Osteoblast (primary cell): ENCODE data around the gene PTPRB. TPM values are rescaled to one million over a fixed set of nuclear protein-coding genes. Genes with fewer than 3 reads are reported as not detected.

Experiments
- DNase-seq: peaks from one replicate; pipeline ENCODE4 v3.0.0; 2011; ENCODE audit warnings: low spot score, mixed read lengths; ENCODE audit not compliant: insufficient read length; ENCODE audit errors: missing footprints
- H2AFZ ChIP-seq: 2 replicates; pipeline ENCODE4 v1.6.0; 2011; ENCODE audit warnings: mild to moderate bottlenecking, low read length
- H3K27ac ChIP-seq: 2 replicates; pipeline ENCODE4 v1.5.1; 2011; ENCODE audit warnings: mild to moderate bottlenecking, low read depth, low read length, moderate library complexity
- H3K27me3 ChIP-seq: 2 replicates; pipeline ENCODE4 v1.6.0; 2012; ENCODE audit warnings: mild to moderate bottlenecking, control low read depth, inconsistent platforms, low read length, moderate library complexity; ENCODE audit not compliant: insufficient read depth
- H3K36me3 ChIP-seq: 2 replicates; pipeline ENCODE4 v1.5.1; 2011; ENCODE audit warnings: mild to moderate bottlenecking, low read length, control low read depth, moderate library complexity; ENCODE audit not compliant: insufficient read depth
- H3K4me1 ChIP-seq: 2 replicates; pipeline ENCODE4 v1.5.1; 2011; ENCODE audit warnings: mild to moderate bottlenecking, low read length, control low read depth, moderate library complexity; ENCODE audit not compliant: insufficient read depth
- H3K4me2 ChIP-seq: 2 replicates; pipeline ENCODE4 v1.6.0; 2011; ENCODE audit warnings: mild to moderate bottlenecking, low read length; ENCODE audit not compliant: insufficient read depth
- H3K4me3 ChIP-seq: fragments of 200-600 bp; sonication (generic); 3 replicates; pipeline ENCODE4 v1.5.1; 2012; ENCODE audit warnings: mild to moderate bottlenecking, low read length, inconsistent platforms; ENCODE audit not compliant: insufficient read depth
- H3K79me2 ChIP-seq: 2 replicates; pipeline ENCODE4 v1.6.0; 2012; ENCODE audit warnings: mild to moderate bottlenecking, low read length, control low read depth, inconsistent platforms; ENCODE audit not compliant: insufficient read depth
- H3K9me3 ChIP-seq: 2 replicates; pipeline ENCODE4 v1.5.1; 2011; ENCODE audit warnings: low read depth, low read length, control low read depth
- H4K20me1 ChIP-seq: 2 replicates; pipeline ENCODE4 v1.6.0; 2012; ENCODE audit warnings: mild to moderate bottlenecking, low read length, control low read depth; ENCODE audit not compliant: insufficient read depth
- total RNA-seq: library from RNA; depleted of rRNA; stranded (reverse); fragments of >200 nt; gene quantifications from 2 replicates; pipeline ENCODE4 v1.2.3, GENCODE V29; 2012
- TF ChIP-seq, protein P1 (sequence below): IDR thresholded peaks from 2 replicates; pipeline ENCODE4 v1.5.1; 2011; ENCODE audit warnings: mild to moderate bottlenecking, low read depth, low read length, moderate library complexity; ENCODE audit errors: extremely low read depth

Gene PTPRB
- total RNA-seq, 1 donor = 1.1 TPM

DNA sequence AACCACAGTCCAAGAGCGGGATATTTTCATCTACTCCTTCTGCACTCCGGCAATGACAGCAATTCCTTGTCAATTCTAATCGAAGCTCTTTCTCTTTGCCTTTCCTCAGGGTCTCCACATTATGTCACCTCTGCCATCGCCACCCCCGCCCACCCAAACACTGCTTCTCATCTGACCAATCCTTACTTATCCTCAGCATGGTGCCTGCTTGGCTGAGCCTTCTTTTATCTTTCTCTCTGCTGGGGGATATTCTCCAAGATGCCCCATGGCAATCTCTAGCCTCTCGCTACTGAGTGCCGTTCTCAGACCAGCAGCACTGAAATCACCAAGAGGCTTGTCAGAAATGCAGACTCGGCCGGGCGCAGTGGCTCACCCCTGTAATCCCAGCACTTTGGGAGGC lies 100.6 kb downstream of the PTPRB start:
- H3K36me3 ChIP-seq = no peaks in the 10 kb centered on the region
- TF ChIP-seq, protein P1, sequence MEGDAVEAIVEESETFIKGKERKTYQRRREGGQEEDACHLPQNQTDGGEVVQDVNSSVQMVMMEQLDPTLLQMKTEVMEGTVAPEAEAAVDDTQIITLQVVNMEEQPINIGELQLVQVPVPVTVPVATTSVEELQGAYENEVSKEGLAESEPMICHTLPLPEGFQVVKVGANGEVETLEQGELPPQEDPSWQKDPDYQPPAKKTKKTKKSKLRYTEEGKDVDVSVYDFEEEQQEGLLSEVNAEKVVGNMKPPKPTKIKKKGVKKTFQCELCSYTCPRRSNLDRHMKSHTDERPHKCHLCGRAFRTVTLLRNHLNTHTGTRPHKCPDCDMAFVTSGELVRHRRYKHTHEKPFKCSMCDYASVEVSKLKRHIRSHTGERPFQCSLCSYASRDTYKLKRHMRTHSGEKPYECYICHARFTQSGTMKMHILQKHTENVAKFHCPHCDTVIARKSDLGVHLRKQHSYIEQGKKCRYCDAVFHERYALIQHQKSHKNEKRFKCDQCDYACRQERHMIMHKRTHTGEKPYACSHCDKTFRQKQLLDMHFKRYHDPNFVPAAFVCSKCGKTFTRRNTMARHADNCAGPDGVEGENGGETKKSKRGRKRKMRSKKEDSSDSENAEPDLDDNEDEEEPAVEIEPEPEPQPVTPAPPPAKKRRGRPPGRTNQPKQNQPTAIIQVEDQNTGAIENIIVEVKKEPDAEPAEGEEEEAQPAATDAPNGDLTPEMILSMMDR = no peak
- DNase-seq = no peak
- H3K4me1 ChIP-seq = no peaks in the 10 kb centered on the region
- H4K20me1 ChIP-seq = no peaks in the 10 kb centered on the region
- H3K27me3 ChIP-seq = no peaks in the 10 kb centered on the region
- H3K4me2 ChIP-seq = no peak overlapping the region
- H3K27ac ChIP-seq = no peak overlapping the region
- no peak overlapping the region for H2AFZ ChIP-seq
- no peaks in the 10 kb centered on the region for H3K9me3 ChIP-seq
- no peak overlapping the region for H3K4me3 ChIP-seq
- H3K79me2 ChIP-seq = no peaks in the 10 kb centered on the region

DNA sequence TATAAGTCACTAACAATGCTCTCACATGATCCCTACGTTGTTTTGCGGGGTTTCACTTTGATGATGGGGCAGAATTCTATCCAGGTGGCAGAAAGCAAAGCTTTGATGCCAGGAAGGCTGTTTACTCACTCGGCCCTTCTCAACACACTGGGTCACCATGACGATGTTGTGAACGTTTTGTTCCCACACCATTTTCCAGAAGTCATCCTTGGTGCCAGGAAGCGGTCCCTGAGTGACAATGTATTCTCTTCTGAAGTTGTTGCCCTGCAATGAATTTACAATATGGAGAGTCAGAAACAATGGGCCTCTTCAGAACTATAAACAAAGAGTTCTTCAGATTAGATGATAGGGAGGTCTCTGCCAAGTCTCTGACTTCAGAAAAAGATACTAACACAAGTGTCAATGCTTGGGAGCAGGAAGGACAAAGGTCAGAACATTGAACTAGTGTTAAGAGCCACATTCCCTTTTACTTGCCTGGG lies 101.3 kb downstream of the PTPRB start:
- Histone ChIP-seq H3K27ac (no peak overlapping the region), H3K36me3 (no peaks in the 10 kb centered on the region), H4K20me1 (no peaks in the 10 kb centered on the region), H3K4me1 (no peaks in the 10 kb centered on the region), H2AFZ (no peak overlapping the region), H3K4me3 (no peak overlapping the region), H3K79me2 (no peaks in the 10 kb centered on the region), H3K27me3 (no peaks in the 10 kb centered on the region), H3K9me3 (no peaks in the 10 kb centered on the region), H3K4me2 (no peak overlapping the region)
- TF ChIP-seq, protein P1 = no peak
- no peak for DNase-seq

DNA sequence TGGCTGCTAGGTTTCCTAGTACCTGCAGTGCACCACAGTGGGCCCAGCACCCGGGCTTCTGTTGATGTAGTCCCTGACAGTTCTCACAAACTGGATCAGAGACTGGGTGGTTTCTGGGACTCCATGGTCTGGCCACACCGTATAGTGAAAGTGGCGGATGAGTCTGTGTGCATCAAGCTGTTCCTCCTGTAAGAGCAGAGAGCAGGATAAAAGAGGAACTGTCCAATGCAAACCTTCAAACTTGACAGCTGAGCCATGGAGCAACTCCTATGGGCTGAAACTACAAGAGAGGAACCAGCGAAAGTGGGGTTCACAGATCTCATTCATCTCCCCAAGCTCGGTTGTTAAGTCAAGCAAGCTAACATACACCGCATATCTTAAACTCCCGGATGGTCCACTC lies 102.8 kb downstream of the PTPRB start:
- Histone ChIP-seq H3K9me3 (no peaks in the 10 kb centered on the region), H3K4me2 (no peak overlapping the region), H3K27me3 (no peaks in the 10 kb centered on the region), H3K27ac (no peak overlapping the region), H2AFZ (no peak overlapping the region), H3K36me3 (no peaks in the 10 kb centered on the region), H4K20me1 (no peaks in the 10 kb centered on the region), H3K4me1 (no peaks in the 10 kb centered on the region), H3K4me3 (no peak overlapping the region), H3K79me2 (no peaks in the 10 kb centered on the region)
- TF ChIP-seq, protein P1 = no peak
- DNase-seq = peak; percentile 10

DNA sequence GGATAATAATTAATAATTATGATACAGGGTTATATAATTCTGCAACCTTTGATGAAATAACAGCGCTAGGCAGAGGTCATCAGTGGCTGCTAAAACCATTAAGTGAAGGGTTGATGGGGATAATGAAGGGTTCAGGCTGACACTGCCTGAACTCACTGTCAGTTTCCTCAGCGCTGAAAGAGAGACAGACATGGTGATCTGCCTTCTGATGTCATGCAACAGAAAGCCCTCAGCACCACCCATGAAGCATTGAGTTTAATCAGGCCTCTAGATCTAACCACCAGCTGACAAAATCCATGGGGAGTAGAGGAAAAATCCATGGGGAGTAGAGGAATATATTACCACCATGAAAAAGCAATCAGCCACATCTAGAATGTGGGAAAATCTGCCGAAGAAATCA lies 107.6 kb downstream of the PTPRB start:
- TF ChIP-seq, protein P1 = no peak
- no peaks in the 10 kb centered on the region for H3K27me3 ChIP-seq

More for the DNA sequence above, 107.6 kb downstream of the PTPRB start:
- Histone ChIP-seq H4K20me1 (no peaks in the 10 kb centered on the region), H3K9me3 (no peaks in the 10 kb centered on the region), H3K36me3 (no peaks in the 10 kb centered on the region), H3K4me1 (no peaks in the 10 kb centered on the region), H3K79me2 (no peaks in the 10 kb centered on the region), H2AFZ (no peak overlapping the region), H3K27ac (no peak overlapping the region), H3K4me3 (no peak overlapping the region), H3K4me2 (no peak overlapping the region)
- no peak for DNase-seq
